ENCODE data around the gene ADCY10. TPM values are rescaled to one million over a fixed set of nuclear protein-coding genes. Genes with fewer than 3 reads are reported as not detected.

ADCY10 gene
- total RNA-seq, 1 experiment from 2014 or later, result 0.10 TPM

DNA sequence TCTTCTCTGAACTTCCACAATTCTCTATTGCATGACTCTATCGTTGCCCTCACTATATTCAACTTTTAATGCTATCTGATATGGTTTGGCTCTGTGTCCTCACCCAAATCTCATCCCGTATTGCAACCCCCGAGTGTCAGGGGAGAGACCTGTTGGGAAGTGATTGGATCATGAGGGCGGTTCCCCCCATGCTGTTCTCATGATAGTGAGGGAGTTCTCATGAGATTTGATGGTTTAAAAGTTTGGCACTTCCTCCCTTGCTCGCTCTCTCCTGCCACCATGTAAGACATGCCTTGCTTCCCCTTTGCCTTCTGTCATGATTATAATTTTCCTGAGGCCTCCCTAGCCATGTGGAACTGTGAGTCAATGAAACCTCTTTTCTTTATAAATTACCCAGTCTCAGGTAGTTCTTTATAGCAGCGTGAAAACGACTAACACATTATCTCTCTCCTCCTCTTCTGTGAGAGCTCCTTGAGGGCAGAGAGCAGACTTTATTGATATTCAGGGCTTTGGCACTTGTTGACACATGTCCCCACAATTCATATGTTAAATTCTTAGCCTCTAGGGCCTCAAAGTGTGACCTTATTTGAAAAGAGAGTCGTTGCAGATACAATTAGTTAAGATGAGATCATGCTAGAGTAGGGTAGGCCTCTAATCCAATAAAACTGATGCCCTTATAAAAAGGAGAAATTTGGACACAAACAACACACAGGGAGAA lies 52.1 kb downstream of the ADCY10 start:
- ChIA-PET POLR2A (no interaction called here), CTCF (no interaction called here)
- Histone ChIP-seq H3K27ac (ENCODE audit: low read length) (no peak overlapping the region), H3K27me3 (ENCODE audit: control insufficient read depth, insufficient read depth, low read length) (no peaks in the 10 kb centered on the region), H3K4me3 (ENCODE audit: low read depth in 2 of 2, low read length in 2 of 2) (no peak overlapping the region), H3K4me1 (ENCODE audit: control insufficient read depth, insufficient read depth, low read length) (no peaks in the 10 kb centered on the region), H3K36me3 (ENCODE audit: control insufficient read depth, insufficient read depth, low read length) (no peaks in the 10 kb centered on the region), H3K9me3 (ENCODE audit: control insufficient read depth, insufficient read depth, low read depth, low read length) (no peaks in the 10 kb centered on the region)
- in situ Hi-C loops (cut with HindIII; ENCODE audit: low pct_unique_long_range_greater_than_20kb, low sequenced_read_pairs) (no loop called here), intact Hi-C loops (cut with micrococcal nuclease; ENCODE audit: unreplicated experiment) (no loop called here)
- TF ChIP-seq, protein P1, sequence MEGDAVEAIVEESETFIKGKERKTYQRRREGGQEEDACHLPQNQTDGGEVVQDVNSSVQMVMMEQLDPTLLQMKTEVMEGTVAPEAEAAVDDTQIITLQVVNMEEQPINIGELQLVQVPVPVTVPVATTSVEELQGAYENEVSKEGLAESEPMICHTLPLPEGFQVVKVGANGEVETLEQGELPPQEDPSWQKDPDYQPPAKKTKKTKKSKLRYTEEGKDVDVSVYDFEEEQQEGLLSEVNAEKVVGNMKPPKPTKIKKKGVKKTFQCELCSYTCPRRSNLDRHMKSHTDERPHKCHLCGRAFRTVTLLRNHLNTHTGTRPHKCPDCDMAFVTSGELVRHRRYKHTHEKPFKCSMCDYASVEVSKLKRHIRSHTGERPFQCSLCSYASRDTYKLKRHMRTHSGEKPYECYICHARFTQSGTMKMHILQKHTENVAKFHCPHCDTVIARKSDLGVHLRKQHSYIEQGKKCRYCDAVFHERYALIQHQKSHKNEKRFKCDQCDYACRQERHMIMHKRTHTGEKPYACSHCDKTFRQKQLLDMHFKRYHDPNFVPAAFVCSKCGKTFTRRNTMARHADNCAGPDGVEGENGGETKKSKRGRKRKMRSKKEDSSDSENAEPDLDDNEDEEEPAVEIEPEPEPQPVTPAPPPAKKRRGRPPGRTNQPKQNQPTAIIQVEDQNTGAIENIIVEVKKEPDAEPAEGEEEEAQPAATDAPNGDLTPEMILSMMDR (IDR thresholded peaks at IDR 0.05), result no peak
- TF ChIP-seq POLR2AphosphoS5 (IDR thresholded peaks at IDR 0.05; ENCODE audit: low read depth, low read length) (no peak), SIN3A (IDR thresholded peaks at IDR 0.05; ENCODE audit: borderline replicate concordance, insufficient read depth, low read depth, low read length) (no peak), TCF7L2 (IDR thresholded peaks at IDR 0.05; ENCODE audit: low read depth, low read length) (no peak)
- TF ChIP-seq, protein P2, sequence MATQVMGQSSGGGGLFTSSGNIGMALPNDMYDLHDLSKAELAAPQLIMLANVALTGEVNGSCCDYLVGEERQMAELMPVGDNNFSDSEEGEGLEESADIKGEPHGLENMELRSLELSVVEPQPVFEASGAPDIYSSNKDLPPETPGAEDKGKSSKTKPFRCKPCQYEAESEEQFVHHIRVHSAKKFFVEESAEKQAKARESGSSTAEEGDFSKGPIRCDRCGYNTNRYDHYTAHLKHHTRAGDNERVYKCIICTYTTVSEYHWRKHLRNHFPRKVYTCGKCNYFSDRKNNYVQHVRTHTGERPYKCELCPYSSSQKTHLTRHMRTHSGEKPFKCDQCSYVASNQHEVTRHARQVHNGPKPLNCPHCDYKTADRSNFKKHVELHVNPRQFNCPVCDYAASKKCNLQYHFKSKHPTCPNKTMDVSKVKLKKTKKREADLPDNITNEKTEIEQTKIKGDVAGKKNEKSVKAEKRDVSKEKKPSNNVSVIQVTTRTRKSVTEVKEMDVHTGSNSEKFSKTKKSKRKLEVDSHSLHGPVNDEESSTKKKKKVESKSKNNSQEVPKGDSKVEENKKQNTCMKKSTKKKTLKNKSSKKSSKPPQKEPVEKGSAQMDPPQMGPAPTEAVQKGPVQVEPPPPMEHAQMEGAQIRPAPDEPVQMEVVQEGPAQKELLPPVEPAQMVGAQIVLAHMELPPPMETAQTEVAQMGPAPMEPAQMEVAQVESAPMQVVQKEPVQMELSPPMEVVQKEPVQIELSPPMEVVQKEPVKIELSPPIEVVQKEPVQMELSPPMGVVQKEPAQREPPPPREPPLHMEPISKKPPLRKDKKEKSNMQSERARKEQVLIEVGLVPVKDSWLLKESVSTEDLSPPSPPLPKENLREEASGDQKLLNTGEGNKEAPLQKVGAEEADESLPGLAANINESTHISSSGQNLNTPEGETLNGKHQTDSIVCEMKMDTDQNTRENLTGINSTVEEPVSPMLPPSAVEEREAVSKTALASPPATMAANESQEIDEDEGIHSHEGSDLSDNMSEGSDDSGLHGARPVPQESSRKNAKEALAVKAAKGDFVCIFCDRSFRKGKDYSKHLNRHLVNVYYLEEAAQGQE (IDR thresholded peaks at IDR 0.05; ENCODE audit: insufficient read depth in 1 of 2, low read depth in 2 of 2, low read length in 1 of 2), result no peak
- no TSS peak for BruUV-seq (replicated peaks)
- ATAC-seq (no peak), DNase-seq (ENCODE audit: low read depth, low spot score) (no peak)

DNA sequence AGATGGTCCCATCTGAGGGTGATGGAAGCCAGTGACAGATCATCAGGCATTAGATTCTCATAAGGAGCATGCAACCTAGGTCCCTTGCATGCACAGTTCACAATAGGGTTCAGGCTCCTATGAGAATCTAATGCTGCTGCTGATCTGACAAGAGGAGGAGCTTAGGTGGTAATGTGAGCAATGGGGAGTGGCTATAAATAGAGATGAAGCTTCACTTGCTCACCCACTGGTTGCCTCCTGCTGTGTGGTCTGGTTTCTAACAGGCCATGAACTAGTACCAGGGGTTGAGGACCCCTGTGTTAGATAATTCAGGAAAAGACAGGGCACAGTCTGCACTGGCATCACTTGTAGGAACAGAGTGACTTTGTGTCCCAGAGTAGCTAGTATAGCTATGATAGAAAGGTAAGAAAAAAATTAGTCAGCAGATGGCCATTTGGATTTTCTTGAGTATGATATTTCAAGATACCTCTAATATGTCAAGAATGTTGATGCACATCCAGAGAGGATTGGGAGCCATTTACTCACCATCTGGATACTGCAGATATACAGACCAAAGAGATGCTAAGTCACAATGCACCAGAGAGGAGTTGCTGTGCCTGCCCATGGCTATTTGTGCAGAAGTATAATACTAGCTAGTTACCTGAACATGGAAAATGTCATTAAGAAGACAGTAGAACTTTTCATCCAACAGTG lies 53.6 kb downstream of the ADCY10 start:
- DNase-seq (ENCODE audit: low read depth, low spot score), result no peak
- in situ Hi-C loops (cut with HindIII; ENCODE audit: low pct_unique_long_range_greater_than_20kb, low sequenced_read_pairs), result no loop called here
- CTCF ChIA-PET, result no interaction called here

More for the DNA sequence above, 53.6 kb downstream of the ADCY10 start:
- no peaks in the 10 kb centered on the region for H3K4me1 ChIP-seq (ENCODE audit: control insufficient read depth, insufficient read depth, low read length)
- intact Hi-C loops (cut with micrococcal nuclease; ENCODE audit: unreplicated experiment), result no loop called here
- TF ChIP-seq, protein P1 (IDR thresholded peaks at IDR 0.05), result no peak
- TF ChIP-seq TCF7L2 (IDR thresholded peaks at IDR 0.05; ENCODE audit: low read depth, low read length), result no peak
- no peak for TF ChIP-seq SIN3A (IDR thresholded peaks at IDR 0.05; ENCODE audit: borderline replicate concordance, insufficient read depth, low read depth, low read length)
- no peak for TF ChIP-seq POLR2AphosphoS5 (IDR thresholded peaks at IDR 0.05; ENCODE audit: low read depth, low read length)
- TF ChIP-seq, protein P2 (IDR thresholded peaks at IDR 0.05; ENCODE audit: insufficient read depth in 1 of 2, low read depth in 2 of 2, low read length in 1 of 2), result no peak
- no peak overlapping the region for H3K27ac ChIP-seq (ENCODE audit: low read length)
- H3K4me3 ChIP-seq (ENCODE audit: low read depth in 2 of 2, low read length in 2 of 2), result no peak overlapping the region
- no peak for ATAC-seq
- H3K36me3 ChIP-seq (ENCODE audit: control insufficient read depth, insufficient read depth, low read length), result no peaks in the 10 kb centered on the region
- no TSS peak for BruUV-seq (replicated peaks)
- no peaks in the 10 kb centered on the region for H3K27me3 ChIP-seq (ENCODE audit: control insufficient read depth, insufficient read depth, low read length)
- POLR2A ChIA-PET, result no interaction called here
- no peaks in the 10 kb centered on the region for H3K9me3 ChIP-seq (ENCODE audit: control insufficient read depth, insufficient read depth, low read depth, low read length)
